Tibial artery (tissue), 4 donors: Measurements from ENCODE around the gene FGF11.

Experiments
- DNase-seq, 2 donors: peaks; one replicate each; pipeline ENCODE4 v3.0.0-alpha.2; 2019
- H3K27ac ChIP-seq, 2 donors: fragments of 200-600 bp; sonication (generic) in 1 of 2; 1 replicate in 1 of 2; 2 replicates in 1 of 2; pipeline ENCODE4 v1.5.1; 2018 to 2019; ENCODE audit warnings: mild to moderate bottlenecking in 1 of 2
- H3K27me3 ChIP-seq, 2 donors: fragments of 200-600 bp; sonication (generic) in 1 of 2; one replicate each; pipeline versions ENCODE4 v1.5.1 to v1.6.0; 2016 to 2019
- H3K36me3 ChIP-seq, 3 donors: fragments of 200-600 bp; sonication (generic) in 2 of 3; one replicate each; pipeline ENCODE4 v1.5.1; 2016 to 2019; ENCODE audit warnings: mild to moderate bottlenecking in 2 of 3
- H3K4me1 ChIP-seq, 4 donors: fragments of 200-600 bp; sonication (generic) in 2 of 4; 1 replicate in 3 of 4; 2 replicates in 1 of 4; pipeline ENCODE4 v1.5.1; 2016 to 2019
- H3K4me3 ChIP-seq, 2 donors: fragments of 200-600 bp; sonication (generic) in 1 of 2; 1 replicate in 1 of 2; 2 replicates in 1 of 2; pipeline ENCODE4 v1.5.1; 2018 to 2019; ENCODE audit warnings: mild to moderate bottlenecking in 2 of 2
- H3K9me3 ChIP-seq, 3 donors: fragments of 200-600 bp; sonication (generic) in 1 of 3; one replicate each; pipeline ENCODE4 v1.5.1; 2016 to 2019
- intact Hi-C: fragments of 100-400 bp; cut with DNase I; formaldehyde crosslinking; loops from one replicate; pipeline ENCODE4 v1.15.0; 2023; ENCODE audit warnings: low total_unique reads
- TF ChIP-seq, protein P1 (sequence below), 2 experiments: fragments of 200-600 bp in 1 of 2; fragments of 450-650 bp in 1 of 2; IDR thresholded peaks; one replicate each; pipeline ENCODE4 v1.5.1; 2017 to 2019; ENCODE audit warnings: antibody characterized with exemption in 2 of 2, mild to moderate bottlenecking in 1 of 2, moderate library complexity in 1 of 2

Gene FGF11

DNA sequence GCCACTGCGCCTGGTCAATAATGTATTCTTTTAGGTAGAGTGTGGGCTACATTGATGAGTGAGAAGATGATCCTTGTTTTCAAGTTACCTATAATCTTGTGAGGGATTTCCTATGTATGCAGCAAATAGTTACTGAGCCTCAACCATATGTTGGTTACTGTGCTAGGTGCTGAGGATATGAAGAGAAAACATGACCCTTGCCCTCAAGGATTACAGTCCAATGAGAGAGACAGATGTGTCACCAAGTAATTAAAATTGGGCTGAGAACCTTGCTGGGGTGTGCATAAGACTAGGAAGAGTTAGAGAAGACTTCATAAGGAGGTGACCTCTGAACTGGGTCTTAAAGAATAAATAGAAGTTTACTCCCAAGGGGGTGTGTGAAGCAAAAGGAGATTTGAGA is 52.3 kb downstream of the FGF11 start:
- H3K36me3 ChIP-seq, result peaks cover 9 to 21% (median 9%) of the 10 kb centered on the region in 3 donors
- H3K4me1 ChIP-seq, result peaks cover 0 to 31% (median 18%) of the 10 kb centered on the region in 4 donors
- no peak for DNase-seq
- H3K27me3 ChIP-seq, result no peaks in the 10 kb centered on the region
- intact Hi-C loops, result no loop called here
- no peaks in the 10 kb centered on the region for H3K9me3 ChIP-seq
- TF ChIP-seq, protein P1, sequence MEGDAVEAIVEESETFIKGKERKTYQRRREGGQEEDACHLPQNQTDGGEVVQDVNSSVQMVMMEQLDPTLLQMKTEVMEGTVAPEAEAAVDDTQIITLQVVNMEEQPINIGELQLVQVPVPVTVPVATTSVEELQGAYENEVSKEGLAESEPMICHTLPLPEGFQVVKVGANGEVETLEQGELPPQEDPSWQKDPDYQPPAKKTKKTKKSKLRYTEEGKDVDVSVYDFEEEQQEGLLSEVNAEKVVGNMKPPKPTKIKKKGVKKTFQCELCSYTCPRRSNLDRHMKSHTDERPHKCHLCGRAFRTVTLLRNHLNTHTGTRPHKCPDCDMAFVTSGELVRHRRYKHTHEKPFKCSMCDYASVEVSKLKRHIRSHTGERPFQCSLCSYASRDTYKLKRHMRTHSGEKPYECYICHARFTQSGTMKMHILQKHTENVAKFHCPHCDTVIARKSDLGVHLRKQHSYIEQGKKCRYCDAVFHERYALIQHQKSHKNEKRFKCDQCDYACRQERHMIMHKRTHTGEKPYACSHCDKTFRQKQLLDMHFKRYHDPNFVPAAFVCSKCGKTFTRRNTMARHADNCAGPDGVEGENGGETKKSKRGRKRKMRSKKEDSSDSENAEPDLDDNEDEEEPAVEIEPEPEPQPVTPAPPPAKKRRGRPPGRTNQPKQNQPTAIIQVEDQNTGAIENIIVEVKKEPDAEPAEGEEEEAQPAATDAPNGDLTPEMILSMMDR (IDR thresholded peaks at IDR 0.05), result no peak
- H3K4me3 ChIP-seq, result no peak overlapping the region
- no peak overlapping the region for H3K27ac ChIP-seq

DNA sequence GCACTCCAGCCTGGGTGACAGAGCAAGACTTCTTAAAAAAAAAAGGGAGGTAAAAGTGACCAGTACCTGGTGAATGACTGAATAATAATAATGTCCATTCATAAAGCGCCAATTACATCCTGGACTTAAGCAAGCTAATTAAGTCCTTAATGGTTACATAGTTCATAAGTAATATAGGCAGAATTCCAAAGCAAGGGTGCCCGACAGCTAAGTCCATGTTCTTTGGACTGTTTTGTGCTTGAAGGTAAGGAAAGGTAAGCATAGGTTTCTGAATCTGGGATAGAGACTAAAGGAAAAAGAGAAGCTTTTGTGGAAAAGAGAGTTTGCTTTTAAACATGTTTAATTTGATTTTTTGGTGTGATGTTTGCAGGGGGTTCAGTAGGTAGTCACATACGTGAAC is 54.6 kb downstream of the FGF11 start:
- no peak for DNase-seq
- no peaks in the 10 kb centered on the region for H3K9me3 ChIP-seq
- H3K27ac ChIP-seq, result no peak overlapping the region
- TF ChIP-seq, protein P1 (IDR thresholded peaks at IDR 0.05), result no peak
- intact Hi-C loops, result no loop called here
- H3K4me3 ChIP-seq, result no peak overlapping the region
- H3K36me3 ChIP-seq, result peaks cover 31 to 45% (median 33%) of the 10 kb centered on the region in 3 donors
- H3K27me3 ChIP-seq, result no peaks in the 10 kb centered on the region
- peaks cover 0 to 10% (median 4%) of the 10 kb centered on the region in 4 donors for H3K4me1 ChIP-seq
